Ammon's horn (tissue), 1 donor: ENCODE measurements around the gene ZNF571.

ENCODE experiments used
- DNase-seq: peaks from one replicate; pipeline ENCODE4 v3.0.0-alpha.2; 2016; ENCODE audit warnings: low spot score

The ZNF571 gene

DNA sequence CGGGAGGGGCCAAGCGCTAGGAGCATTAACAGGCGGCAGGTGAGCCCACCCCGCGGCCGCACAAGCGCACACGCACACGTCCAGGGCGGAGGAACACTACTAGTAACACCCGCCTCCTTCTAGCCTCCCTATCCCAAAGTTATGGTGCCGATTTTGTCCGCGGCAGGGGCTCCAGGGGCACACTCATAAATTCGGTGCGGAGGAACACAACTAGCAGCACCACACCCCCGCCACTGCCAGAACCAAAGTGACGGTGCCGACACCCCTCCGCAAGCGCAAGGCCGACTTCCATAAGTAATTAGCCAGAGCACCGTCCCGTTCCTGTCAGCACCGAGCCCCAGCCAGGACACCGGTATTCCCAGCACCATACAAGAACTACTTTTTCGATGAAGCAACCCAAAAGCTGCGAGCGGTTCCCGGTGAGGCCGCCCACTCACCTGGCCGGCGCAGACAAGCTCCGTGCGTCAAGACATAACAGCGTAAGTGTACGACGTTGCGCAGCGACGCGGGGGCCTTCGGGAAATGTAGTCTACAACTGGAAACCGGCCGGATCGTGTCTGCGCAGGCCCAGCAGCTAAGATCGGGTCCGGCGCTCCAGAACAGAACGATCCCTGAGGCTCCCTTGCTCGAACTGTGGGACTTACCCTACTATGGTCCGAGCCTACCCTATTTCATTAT, at the start of gene ZNF571, which contains the start of gene ZNF540:
Gene ZNF571, minus strand, starts transcription at position 489 of the 678 bp plus-strand sequence. CDS start 8,116 bp downstream, outside the sequence.
Gene ZNF540, plus strand, starts transcription at position 573 of the 678 bp plus-strand sequence. CDS start 3,572 bp downstream, outside the sequence.
- DNase-seq = peak; percentile 97

DNA sequence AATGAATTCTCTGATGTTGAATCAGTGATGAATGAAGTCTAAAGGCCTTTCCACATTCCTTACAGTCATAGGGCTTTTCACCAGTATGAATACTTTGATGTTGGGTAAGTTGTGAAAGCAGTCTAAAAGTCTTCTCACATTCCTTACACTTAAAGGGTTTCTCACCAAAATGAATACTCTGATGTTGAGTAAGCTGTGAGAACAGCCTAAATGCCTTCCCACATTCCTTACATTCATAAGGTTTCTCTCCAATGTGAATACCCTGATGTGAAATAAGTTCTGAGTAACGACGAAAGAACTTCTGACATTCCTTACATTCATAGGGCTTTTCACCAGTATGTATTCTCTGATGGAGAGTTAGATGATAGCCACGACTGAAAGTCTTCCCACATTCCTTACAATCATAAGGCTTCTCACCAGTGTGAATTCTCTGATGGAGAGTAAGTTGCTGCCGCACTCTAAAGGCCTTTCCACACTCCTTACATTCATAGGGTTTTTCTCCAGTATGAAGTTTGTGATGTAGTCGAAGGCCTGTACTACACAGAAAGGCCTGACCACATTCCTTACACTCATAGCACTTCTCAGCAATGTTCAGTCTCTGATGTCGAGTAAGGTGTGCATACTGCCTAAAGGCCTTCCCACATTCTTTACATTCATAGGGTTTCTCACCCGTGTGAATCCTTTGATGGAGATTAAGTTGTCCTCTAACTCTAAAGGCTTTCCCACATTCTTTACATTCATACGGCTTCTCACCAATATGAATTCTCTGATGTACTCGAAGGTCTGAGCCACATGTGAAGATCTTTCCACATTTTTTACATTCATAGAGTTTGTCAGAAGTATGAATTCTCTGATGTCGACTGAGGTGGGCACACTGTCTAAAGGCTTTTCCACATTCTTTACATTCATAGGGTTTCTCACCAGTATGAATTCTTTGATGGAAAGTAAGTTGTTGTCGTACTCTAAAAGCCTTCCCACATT, 40.8 kb upstream of the ZNF571 start:
- no peak for DNase-seq

DNA sequence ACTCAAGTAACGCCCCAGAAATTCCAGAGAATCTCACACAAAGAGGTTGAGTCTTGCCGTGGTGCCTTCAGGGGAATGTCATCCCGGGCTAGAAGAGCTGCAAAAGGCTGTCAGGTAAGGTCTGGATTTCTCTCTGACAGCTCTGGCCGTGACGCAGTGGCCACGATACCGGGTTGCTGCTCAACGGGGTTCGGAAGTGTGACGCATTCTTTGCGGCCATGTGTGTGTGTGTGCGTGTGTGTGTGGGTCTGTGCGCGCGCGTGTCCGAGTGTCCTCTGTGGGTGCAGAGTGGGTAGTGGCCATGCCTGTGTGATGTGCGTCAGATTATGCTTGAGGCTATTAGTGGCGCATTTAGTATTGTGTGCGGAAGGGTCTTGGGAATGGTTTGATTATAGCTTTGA, 390 bp upstream of the ZNF571 start:
- peak; percentile 77 for DNase-seq

DNA sequence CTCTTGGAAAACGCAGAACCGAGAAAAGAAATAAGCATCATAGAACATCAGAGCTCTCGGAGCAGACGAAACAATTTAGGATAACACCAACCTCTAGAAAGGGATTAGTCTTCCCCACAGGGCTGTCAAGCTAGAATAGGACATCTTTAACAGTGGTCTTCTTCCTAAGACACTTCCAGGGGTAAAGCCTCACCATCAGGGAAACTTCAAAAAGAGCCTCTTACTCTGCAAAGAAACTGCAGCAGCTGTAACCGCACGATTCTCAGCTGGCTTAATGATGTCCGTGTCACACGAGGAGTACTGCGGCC, 642 bp downstream of the ZNF571 start:
- no peak for DNase-seq

DNA sequence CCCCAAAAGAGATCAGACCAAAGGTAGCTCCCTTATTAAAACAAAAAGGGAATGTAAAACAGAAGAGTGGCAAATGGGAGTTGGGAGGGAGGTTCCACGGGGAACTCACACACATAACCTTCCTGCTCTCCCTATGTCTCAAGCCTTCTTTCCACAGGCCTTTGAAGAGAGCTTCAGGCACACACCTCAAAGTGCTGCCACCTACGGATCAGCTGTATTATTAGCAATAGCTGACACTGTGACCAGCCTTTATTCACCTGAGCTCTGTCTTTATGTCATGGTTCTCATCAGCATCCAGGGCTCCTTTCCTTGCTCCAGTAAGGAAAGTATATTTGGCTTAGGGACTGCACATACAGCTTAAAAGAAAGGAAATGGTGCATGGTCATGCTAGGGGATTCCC, 11.3 kb downstream of the ZNF571 start:
- no peak for DNase-seq

DNA sequence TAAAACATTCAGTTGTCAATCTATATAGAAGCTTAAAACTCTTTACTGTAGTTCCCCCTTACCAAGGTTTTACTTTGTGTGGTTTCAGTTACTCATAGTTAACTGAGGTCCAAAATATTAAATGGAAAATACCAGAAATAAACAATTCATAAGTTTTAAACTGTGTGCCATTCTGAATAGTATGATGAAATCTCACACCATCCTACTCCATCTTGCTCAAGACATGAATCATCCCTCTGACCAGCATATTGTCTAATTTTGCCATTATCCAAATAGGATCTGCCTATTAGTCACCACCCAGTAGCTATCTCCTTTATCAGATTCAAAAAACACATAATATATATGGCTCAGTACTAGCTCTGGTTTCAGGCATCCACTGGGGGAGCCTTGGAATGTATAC, 22.4 kb downstream of the ZNF571 start:
- DNase-seq = no peak

DNA sequence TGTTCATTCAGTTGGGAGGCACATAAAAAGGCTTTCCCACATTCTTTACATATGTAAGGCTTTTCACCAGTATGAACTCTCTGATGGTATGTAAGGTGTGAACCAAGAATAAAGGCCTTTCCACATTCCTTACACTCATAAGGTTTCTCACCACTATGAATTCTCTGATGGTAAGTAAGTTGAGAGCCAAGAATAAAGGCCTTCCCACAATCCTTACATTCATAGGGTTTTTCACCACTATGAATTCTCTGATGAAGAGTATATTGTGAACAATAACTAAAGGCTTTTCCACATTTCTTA, 29.3 kb downstream of the ZNF571 start:
- DNase-seq = no peak

DNA sequence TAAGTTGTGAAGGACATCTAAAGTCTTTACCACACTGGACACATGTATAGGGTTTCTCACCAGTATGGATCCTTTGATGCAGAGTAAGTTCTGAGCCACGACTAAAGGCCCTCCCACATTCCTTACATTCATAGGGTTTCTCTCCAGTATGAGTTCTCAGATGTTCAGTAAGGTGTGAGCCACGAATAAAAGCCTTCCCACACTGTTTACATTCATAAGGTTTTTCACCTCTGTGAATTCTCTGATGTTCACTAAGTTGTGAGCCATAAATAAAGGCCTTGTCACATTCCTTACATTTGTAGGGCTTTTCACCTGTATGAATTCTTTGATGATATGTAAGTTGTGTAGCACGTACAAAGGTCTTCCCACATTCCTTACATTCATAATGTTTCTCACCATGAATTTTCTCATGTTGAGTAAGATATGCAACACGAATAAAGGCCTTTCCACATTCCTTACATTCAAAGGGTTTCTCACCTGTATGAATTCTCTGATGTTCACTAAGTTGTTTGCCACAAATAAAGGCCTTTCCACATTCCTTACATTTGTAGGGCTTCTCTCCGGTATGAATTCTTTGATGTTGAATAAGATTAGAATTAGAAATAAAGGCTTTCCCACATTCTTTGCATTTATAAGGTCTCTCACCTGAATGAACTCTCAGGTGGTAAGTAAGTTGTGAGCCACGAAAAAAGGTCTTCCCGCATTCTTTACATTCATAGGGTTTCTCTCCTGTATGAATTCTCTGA, 29.8 kb downstream of the ZNF571 start:
- DNase-seq = no peak

DNA sequence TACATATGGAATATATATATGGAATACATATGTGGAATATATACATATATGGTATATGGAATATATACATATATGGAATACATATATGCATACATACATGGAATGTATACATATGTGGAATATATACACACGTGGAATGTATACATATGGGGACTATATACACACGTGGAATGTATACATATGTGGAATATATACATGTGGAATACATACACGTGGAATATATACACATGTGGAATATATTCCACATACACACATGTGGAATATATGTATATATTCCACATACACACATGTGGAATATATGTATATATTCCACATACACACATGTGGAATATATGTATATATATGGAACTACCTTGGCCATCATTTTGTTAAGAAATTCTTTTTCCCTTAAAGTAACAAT, 31.1 kb downstream of the ZNF571 start:
- no peak for DNase-seq

DNA sequence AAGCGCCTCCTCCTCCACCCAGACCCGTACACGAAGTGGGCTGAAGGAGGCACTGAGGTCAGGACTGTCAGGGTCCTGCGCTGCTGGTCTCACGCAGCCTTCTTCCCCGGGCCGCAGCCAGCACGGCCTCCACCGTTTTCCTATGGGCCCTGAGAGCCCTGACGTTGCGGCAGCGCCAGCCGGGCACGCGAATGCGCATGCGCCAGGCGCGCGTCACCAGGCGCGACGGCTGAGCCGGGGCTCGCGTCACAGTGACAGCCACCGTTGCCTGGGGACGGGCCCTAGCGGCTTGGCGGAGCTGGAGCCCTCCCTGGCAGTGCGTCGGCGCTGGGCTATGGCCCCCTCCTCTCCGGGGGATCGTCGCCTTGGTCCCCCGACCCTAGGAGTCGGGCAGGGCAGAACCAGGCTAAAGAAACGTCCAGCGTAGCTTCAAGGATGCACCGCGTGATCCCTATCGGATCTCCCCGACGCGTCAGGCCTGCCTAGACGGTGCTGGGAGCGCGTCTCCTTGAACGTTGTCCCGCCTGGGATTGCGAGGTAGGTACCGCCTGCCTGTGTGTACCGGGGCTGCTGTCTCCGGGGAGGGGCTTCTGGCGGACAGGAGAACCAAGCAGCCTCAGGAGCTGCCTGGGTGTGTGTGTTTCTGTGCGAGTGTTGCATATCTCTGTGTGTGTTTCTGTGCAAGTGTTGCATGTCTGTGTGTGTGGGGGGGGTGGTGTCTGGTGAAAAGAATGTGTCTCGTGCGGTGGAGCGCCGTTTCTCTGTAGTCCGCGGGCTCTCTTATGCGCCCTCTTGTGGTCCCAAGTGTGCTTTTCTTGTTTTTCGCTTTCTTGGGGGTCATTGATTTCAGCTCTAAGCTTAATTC, 43.2 kb downstream of the ZNF571 start:
- DNase-seq = no peak

DNA sequence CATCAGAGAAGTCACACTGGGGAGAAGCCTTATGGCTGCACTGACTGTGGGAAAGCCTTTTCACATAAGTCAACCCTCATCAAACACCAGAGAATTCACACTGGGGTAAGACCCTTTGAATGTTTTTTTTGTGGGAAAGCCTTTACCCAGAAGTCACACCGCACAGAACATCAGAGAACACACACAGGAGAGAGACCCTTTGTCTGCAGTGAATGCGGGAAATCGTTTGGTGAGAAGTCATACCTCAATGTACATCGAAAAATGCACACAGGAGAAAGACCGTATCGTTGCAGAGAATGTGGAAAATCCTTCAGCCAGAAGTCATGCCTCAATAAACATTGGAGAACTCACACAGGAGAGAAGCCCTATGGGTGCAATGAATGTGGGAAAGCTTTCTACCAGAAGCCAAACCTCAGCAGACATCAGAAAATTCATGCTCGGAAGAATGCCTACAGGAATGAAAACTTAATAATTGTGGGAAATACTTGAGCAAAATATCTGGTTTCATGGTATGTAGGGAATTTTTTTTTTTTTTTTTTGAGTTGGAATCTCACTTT, 57.1 kb downstream of the ZNF571 start:
- DNase-seq = no peak

DNA sequence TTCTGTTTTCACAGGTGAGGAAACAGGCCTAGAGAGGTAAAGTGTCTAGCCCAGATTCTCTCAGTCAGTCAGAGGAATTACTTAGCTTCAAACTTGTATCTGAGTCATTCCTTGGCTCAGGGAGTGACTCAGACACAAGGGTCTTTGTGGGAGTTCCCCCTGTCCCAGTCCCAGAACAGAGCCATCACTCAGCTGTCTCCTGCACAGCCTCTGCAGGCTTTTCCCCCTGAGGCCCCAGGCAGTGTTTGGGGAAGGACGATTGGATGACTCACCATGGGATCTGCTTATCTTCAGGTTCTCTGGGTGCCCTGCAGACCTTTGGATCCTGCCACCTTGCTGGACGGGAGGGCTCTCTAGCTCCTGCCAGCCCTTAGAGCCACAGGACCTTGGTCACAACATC, 74.7 kb downstream of the ZNF571 start:
- no peak for DNase-seq
